GM19467 (cell line): ENCODE measurements around the gene ITGAD.

Experiments used
- ATAC-seq: cut with Tn5 transposase; IDR thresholded peaks from one replicate; pipeline ENCODE4 v1.9.1; 2021; ENCODE audit warnings: mild to moderate bottlenecking, moderate library complexity; ENCODE audit not compliant: unreplicated experiment

The ITGAD gene

GRCh38 chr16:31364421-31364820 lies 28.7 kb upstream of the ITGAD start:
- ATAC-seq: no peak

GRCh38 chr16:31365131-31365865 lies 27.8 kb upstream of the ITGAD start:
- no peak for ATAC-seq

- no peak for ATAC-seq
Observed at GRCh38 chr16:31367853-31368252, 25.3 kb upstream of the ITGAD start.

GRCh38 chr16:31371008-31371407 lies 22.1 kb upstream of the ITGAD start:
- ATAC-seq: no peak

- ATAC-seq: no peak
Observed at GRCh38 chr16:31371619-31372484, 21.3 kb upstream of the ITGAD start.

- no peak for ATAC-seq
Observed at GRCh38 chr16:31373235-31373634, 19.9 kb upstream of the ITGAD start.

- ATAC-seq: no peak
Observed at GRCh38 chr16:31375231-31375630, 17.9 kb upstream of the ITGAD start.

GRCh38 chr16:31376705-31377104 lies 16.4 kb upstream of the ITGAD start:
- ATAC-seq: no peak

- no peak for ATAC-seq
Observed at GRCh38 chr16:31377210-31377903, 15.8 kb upstream of the ITGAD start.

- ATAC-seq: no peak
Observed at GRCh38 chr16:31380201-31380600, 12.9 kb upstream of the ITGAD start.

- peak; percentile 56 for ATAC-seq
Observed at GRCh38 chr16:31382485-31383161, 10.5 kb upstream of the ITGAD start.

GRCh38 chr16:31385680-31386079 lies 7.5 kb upstream of the ITGAD start:
- ATAC-seq: no peak

- ATAC-seq: no peak
Observed at GRCh38 chr16:31386157-31386984, 6.8 kb upstream of the ITGAD start.

GRCh38 chr16:31388535-31388934 lies 4.6 kb upstream of the ITGAD start:
- ATAC-seq: no peak

GRCh38 chr16:31390504-31391041 lies 2.6 kb upstream of the ITGAD start:
- no peak for ATAC-seq

GRCh38 chr16:31395647-31396046 lies 2.5 kb downstream of the ITGAD start:
- ATAC-seq: no peak

GRCh38 chr16:31397096-31397660 lies 4.0 kb downstream of the ITGAD start:
- no peak for ATAC-seq

GRCh38 chr16:31397701-31398100 lies 4.6 kb downstream of the ITGAD start:
- no peak for ATAC-seq

- no peak for ATAC-seq
Observed at GRCh38 chr16:31400191-31400590, 7.1 kb downstream of the ITGAD start.

- no peak for ATAC-seq
Observed at GRCh38 chr16:31401436-31401835, 8.3 kb downstream of the ITGAD start.
